ENCODE measurements around the gene PLEK. TPM values are rescaled to one million over a fixed set of nuclear protein-coding genes. Genes with fewer than 3 reads are reported as not detected.

The PLEK gene
- total and polyA plus RNA-seq, 9 of the 15 experiments (the other 6 are each of a cell fraction or from before 2014, with no cell fraction given), result 0.14 to 1.2 (median 0.36) TPM

DNA sequence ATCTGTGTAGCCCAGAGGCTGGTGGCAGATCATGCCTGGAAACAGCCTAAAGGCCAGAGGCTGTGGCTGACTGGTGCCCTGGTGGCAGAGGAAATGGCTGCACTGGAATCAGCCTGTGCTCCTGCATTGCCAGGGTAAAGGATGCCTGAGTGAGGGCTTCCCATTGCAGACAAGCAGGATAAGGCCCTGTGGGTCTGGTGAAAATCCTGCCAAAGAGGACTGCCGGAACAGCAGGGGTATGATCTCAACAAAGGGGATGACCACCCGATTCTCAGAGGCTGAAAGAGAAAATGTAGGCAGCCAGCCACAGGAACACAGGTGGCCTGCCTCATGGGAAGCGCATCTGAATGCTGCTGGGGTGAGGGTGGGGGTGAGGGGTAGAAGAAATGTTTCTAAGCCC is 53.8 kb downstream of the PLEK start:
- ATAC-seq (no peak), DNase-seq (ENCODE audit: extremely low read depth in 1 of 4, low spot score in 3 of 4) (no peak), FAIRE-seq (no peak)
- H2AFZ ChIP-seq (ENCODE audit: low read depth, low read length), result 0 out of 2 replicates have a peak overlapping the region, but pooled peaks have one; percentile 62
- no TSS peak for BruUV-seq (replicated peaks)
- no peak overlapping the region for H3K4me2 ChIP-seq (ENCODE audit: insufficient read depth, low read length)
- in situ Hi-C loops (cut with MboI), result no loop called here
- 77% methylated on average over 3 of the region's 3 CpGs for WGBS (ENCODE audit: insufficient coverage, low coverage, missing lambda C conversion rate)
- H3K79me2 ChIP-seq (ENCODE audit: control insufficient read depth, insufficient read depth, low read length), result no peaks in the 10 kb centered on the region
- intact Hi-C loops (cut with micrococcal nuclease), result no loop called here
- H3K4me3 ChIP-seq, result no peak overlapping the region
- no peak overlapping the region for H3K27ac ChIP-seq (ENCODE audit: extremely low read depth, low read depth, low read length)
- H3K27me3 ChIP-seq (ENCODE audit: control insufficient read depth in 2 of 2, insufficient read depth in 2 of 2, low read length in 2 of 2), result no peaks in the 10 kb centered on the region
- H3K4me1 ChIP-seq (replicated peaks in 1 of 2; ENCODE audit: control insufficient read depth in 2 of 2, insufficient read depth in 2 of 2, low read length in 2 of 2), result peaks cover 3 to 25% of the 10 kb centered on the region in 2 experiments; a peak in 4 of 5 replicates
- no peaks in the 10 kb centered on the region for H3K9me1 ChIP-seq (ENCODE audit: control insufficient read depth, insufficient read depth, low read length)
- POLR2A ChIA-PET, result no interaction called here
- H3K9ac ChIP-seq (ENCODE audit: insufficient read depth in 1 of 2, low read depth in 2 of 2, low read length in 2 of 2), result 0 out of 4 replicates have a peak overlapping the region, but pooled peaks of 1 of the 2 experiments have one; percentile 21
- H3K36me3 ChIP-seq (ENCODE audit: control insufficient read depth, insufficient read depth, low read length), result no peaks in the 10 kb centered on the region
- H4K20me1 ChIP-seq (replicated peaks; ENCODE audit: control insufficient read depth, insufficient read depth, low read length), result no peaks in the 10 kb centered on the region
- CTCF ChIA-PET (ENCODE audit: low intra/inter-chr PET ratio), result no interaction called here
- no peaks in the 10 kb centered on the region for H3K9me3 ChIP-seq (replicated peaks; ENCODE audit: control insufficient read depth, insufficient read depth, low read depth, low read length)
- TF ChIP-seq ZNF57 (CRISPR knock-in tag; IDR thresholded peaks at IDR 0.05) (no peak), HNRNPK (IDR thresholded peaks at IDR 0.05; ENCODE audit: low read depth, low read length, poor library complexity, severe bottlenecking) (no peak), ELF4 (CRISPR knock-in tag; IDR thresholded peaks at IDR 0.05) (no peak), MAFK (IDR thresholded peaks at IDR 0.05; ENCODE audit: low read length) (no peak), TBL1XR1 (IDR thresholded peaks at IDR 0.05; ENCODE audit: low read length in 2 of 2) (no peak), RAD51 (IDR thresholded peaks at IDR 0.05; ENCODE audit: borderline replicate concordance, low read depth) (no peak), CXXC5 (CRISPR knock-in tag; IDR thresholded peaks at IDR 0.05) (0 out of 2 replicates have a peak, but pooled peaks have one; percentile 8), ZNF354B (CRISPR knock-in tag; IDR thresholded peaks at IDR 0.05) (no peak), DACH1 (IDR thresholded peaks at IDR 0.05; ENCODE audit: partially characterized antibody) (no peak), YY1 (IDR thresholded peaks at IDR 0.05; ENCODE audit: borderline replicate concordance in 1 of 3, control insufficient read depth in 1 of 3, extremely low read depth in 1 of 3, insufficient read depth in 3 of 3, insufficient read length in 1 of 3, insufficient replicate concordance in 2 of 3, low read depth in 1 of 3, low read length in 2 of 3) (no peak), HBP1 (CRISPR knock-in tag; IDR thresholded peaks at IDR 0.05) (no peak), ARHGAP35 (IDR thresholded peaks at IDR 0.05; ENCODE audit: partially characterized antibody) (no peak), CTCFL (IDR thresholded peaks at IDR 0.05; ENCODE audit: borderline replicate concordance, insufficient read depth, low read depth, low read length, poor library complexity, severe bottlenecking) (no peak), L3MBTL2 (IDR thresholded peaks at IDR 0.05) (no peak), ZNF830 (CRISPR knock-in tag; IDR thresholded peaks at IDR 0.05) (no peak), PCBP2 (IDR thresholded peaks at IDR 0.05; ENCODE audit: low read depth, low read length, poor library complexity, severe bottlenecking) (no peak), STAT5B (CRISPR knock-in tag; IDR thresholded peaks at IDR 0.05) (no peak)
- TF ChIP-seq, protein P1, sequence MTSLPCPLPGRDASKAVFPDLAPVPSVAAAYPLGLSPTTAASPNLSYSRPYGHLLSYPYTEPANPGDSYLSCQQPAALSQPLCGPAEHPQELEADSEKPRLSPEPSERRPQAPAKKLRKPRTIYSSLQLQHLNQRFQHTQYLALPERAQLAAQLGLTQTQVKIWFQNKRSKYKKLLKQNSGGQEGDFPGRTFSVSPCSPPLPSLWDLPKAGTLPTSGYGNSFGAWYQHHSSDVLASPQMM (CRISPR knock-in tag; IDR thresholded peaks at IDR 0.05), result no peak
- TF ChIP-seq, protein P2, sequence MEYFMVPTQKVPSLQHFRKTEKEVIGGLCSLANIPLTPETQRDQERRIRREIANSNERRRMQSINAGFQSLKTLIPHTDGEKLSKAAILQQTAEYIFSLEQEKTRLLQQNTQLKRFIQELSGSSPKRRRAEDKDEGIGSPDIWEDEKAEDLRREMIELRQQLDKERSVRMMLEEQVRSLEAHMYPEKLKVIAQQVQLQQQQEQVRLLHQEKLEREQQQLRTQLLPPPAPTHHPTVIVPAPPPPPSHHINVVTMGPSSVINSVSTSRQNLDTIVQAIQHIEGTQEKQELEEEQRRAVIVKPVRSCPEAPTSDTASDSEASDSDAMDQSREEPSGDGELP (CRISPR knock-in tag; IDR thresholded peaks at IDR 0.05; ENCODE audit: borderline replicate concordance), result no peak
